HG03565 (cell line): ENCODE results near the gene VENTX.
A peak's percentile ranks its signal among the peaks of the same experiment; 100 is the strongest.
"Not testable (repeated sequence)": the region's sequence is repeated elsewhere in the genome, so short reads cannot be mapped to it uniquely, and the experiment has no call there.

ENCODE experiments used
- ATAC-seq: cut with Tn5 transposase; IDR thresholded peaks from one replicate; pipeline ENCODE4 v1.9.1; 2021; ENCODE audit warnings: mild to moderate bottlenecking, moderate library complexity; ENCODE audit not compliant: unreplicated experiment

VENTX gene

GRCh38 chr10:133253361-133253955 lies 15.8 kb downstream of the VENTX start:
- no peak for ATAC-seq

GRCh38 chr10:133254421-133255120 lies 16.9 kb downstream of the VENTX start:
- no peak for ATAC-seq

DNA sequence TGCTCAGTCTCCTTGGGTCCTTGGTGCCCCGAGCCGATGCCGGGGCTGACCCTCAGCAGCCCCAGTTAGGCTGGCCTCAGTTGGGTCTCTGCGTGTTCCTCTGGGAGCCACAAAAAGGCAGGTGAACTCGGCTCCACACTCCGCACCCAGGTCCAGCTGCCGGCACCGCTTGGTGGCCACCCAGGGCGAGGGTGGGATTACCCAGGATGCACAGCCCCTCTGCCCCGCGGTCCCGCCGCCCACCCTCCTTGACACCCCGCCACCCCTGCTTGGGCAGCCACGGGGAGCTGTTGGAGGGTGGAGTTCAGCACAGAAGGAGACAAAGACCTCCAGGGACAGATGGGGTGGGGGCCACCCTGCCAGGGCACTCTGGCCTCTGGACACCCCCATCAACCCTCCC lies 17.7 kb downstream of the VENTX start:
- ATAC-seq, result no peak

- ATAC-seq, result no peak
Observed at GRCh38 chr10:133257489-133258065, 19.9 kb downstream of the VENTX start.

DNA sequence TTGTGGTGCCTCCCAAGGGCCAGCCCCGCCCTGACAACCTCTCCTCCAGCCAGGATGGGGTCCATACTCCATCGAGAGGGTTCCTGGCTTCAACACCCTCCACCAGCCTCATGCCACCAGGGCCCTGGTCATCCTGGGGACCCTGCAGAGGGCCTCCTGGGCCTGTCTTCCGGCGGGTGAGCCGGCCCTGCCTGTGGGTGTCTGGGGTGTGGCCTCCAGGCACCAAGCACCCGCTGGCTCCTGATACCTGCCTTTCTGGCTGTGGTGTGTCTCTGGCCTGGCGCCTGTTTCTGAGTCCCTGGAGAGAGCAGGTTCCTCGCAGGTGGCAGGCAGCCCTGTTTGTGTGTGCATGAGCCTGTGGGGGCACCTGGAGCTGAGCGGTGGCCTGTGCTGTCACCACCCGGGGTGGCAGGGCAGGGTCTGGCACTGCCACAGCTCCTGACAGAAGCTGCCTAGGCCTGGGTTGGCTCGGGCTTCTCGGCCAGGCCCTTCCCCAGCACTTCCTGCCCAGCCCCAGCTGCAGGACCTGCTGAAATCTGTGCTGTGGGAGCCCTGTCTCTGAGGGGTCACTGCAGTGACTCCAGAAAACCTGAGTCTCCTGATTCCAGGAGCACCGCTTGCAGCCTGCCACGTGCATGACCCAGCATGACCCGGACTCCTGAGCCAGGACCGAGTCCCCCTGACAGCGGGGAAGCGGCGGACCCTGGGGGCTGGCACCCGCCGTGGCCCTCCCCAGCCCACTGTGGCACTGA lies 20.6 kb downstream of the VENTX start:
- no peak for ATAC-seq

GRCh38 chr10:133258818-133259601 lies 21.4 kb downstream of the VENTX start:
- no peak for ATAC-seq

- no peak for ATAC-seq
Observed at GRCh38 chr10:133259602-133259989, 21.9 kb downstream of the VENTX start.

DNA sequence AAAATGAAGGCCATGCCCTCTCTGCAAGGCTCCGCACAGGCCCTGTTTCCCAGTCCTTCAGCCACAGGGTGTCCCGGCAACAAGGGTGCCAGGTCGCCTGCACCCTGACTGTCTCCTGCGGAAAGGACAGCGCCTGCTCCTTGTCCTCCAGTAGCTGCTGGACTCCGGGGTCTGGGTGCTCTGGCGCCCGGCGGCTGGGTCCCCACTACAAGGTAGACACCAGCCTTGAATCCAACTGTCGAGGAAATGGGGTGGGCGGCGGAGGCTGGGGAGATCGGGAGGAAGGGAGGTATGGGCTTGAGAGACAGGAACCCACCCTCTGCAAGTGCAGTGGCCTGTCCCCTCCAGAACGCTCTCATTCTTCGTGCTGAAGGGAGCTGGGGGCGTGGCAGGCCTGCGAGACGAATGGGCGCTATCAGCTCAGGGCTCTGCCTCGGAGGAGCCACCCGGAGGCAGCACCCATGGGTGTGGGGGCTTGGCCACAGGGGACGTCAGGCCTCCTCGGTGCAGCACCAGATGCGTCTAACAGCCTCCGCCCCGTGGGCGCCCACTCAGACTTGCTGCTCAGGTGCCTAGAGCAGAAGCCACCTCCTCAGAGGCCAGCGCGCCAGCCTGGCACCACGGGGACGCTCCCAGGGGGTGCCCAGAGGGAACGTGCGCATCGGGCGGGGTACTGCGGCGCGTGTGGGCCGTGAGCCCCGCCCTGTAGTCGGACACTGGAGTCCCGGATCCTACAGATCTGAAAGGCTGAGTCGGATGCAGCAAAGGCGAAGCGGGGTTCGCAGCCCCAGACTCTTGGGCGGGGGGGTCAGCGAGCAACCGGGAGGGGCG lies 23.5 kb downstream of the VENTX start:
- ATAC-seq, result peak; percentile 37

GRCh38 chr10:133261726-133262325 lies 24.2 kb downstream of the VENTX start:
- peak; percentile 27 for ATAC-seq

GRCh38 chr10:133262696-133263095 lies 25.0 kb downstream of the VENTX start:
- ATAC-seq, result no peak

GRCh38 chr10:133263674-133264073 lies 26.0 kb downstream of the VENTX start:
- ATAC-seq, result no peak

- no peak for ATAC-seq
Observed at GRCh38 chr10:133264461-133264860, 26.8 kb downstream of the VENTX start.

GRCh38 chr10:133265052-133265451 lies 27.4 kb downstream of the VENTX start:
- ATAC-seq, result not testable (repeated sequence)

- no peak for ATAC-seq
Observed at GRCh38 chr10:133266056-133266795, 28.6 kb downstream of the VENTX start.

- ATAC-seq, result no peak
Observed at GRCh38 chr10:133267293-133267692, 29.6 kb downstream of the VENTX start.

- no peak for ATAC-seq
Observed at GRCh38 chr10:133267829-133268228, 30.2 kb downstream of the VENTX start.

GRCh38 chr10:133268532-133268931 lies 30.9 kb downstream of the VENTX start:
- ATAC-seq, result no peak

DNA sequence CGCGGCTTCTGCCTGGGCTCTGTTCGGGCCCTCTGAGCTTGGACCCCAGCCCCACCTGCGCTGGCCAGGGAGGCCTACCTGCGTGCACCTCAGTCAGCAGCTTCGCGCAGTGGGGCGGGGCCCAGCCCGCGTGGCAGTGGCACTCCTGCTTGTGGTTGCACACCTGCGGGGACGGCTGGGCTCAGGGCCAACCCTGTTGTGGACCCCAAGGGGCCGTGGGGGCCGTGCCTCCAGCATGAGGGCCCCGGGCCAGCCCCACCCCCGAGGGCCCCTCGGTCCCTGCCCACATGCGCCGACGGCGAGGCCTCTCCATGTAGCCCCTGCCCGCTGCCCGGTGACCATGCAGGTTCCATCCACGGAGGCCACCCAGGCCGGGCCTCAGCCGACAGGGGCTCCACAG lies 31.7 kb downstream of the VENTX start:
- no peak for ATAC-seq

DNA sequence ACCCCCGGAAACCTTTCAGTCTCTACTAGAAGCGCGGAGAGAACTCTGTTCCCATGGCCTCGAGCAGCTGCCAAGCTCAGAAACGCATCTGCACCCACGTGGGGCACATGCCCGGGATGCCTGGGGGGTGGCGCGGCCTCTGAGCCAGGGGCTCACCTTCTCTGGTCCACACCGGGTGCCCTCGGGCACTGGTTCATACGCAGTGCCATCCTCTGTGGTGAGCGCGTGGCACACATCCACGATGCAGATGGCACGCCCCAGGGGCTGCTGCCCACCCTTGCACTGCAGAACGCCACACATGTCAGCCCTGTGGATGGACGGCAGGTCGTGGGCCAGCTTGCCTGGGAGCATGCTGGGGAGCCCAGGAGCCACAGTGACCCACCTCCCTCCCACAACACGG lies 32.5 kb downstream of the VENTX start:
- no peak for ATAC-seq
